ENCODE data around the gene TMPRSS13.
"Not testable (repeated sequence)": the region's sequence is repeated elsewhere in the genome, so short reads cannot be mapped to it uniquely, and the experiment has no call there.

The TMPRSS13 gene

DNA sequence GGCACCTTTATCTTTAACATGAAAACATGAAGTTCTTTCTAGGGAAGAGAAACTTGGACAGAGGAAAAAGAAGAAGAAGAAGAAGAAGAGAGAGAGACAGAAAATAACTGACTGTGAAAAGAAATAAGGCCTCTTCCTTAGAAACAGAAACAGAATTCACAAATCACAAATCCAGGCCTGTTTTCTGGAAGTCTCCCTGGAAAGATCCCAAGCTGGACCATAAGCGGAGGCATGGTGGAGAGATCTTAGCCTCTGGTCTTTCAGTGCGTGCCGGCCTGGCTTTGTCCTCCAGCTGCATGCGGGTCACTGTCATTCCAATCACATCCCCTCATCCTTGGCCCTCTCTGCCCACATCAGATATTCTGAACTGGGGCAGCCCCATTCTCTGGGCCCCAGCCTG, 59.6 kb downstream of the TMPRSS13 start:
- DNase-seq = no peak

DNA sequence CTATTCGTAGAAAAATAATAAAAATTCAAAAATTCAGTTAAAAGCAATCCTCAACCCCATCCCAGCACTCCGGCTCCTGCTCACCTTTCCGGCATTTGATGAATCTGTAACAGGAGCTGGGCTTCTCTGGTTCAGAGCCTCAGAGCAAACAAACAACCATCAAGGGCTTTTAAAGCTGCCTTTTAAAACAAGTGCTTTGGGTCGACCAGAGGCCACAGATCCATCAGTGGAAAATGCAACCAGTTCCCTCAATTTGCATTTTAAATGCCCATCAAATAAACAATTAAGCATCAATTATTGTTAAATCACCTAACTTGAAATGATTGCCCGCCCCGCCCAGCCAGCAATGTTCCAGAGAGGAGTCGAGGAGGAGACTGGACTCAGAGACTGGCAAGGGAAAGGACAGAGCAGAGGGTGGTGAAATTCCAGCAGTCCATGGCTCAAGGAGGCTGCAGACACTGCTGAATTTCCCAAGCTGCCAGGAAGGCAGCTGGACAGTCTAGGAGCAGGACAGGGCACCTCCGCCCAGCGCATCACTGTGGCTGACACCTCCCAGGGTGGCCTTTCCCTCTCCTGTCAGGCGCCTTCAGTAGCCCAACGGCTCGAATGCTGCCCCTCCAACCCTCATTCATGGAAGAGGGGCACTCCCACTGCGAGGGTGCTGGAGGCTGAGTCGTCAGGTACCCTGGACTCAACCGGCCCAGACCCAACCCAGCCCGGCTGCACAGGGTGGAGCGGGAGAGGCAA, 60.2 kb downstream of the TMPRSS13 start:
- DNase-seq = no peak

DNA sequence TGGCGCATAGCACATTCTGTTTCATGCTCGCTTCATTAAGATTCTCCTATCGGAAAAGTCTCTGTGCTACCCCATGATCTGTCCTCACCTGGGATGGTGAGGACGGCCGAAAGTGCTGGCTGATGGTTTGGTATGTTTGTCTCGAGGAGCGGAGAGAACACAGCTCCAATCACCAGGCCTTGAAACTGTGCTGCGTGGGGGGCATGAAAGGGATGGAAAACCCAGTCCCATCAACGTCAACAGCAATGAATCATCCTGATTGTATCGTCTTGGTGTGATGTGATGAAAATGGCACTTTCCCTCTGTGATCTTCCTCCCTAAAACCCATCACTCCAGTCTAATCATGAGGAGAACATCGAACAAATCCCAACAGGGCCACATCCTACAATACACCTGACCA, 61.1 kb downstream of the TMPRSS13 start:
- no peak for DNase-seq

DNA sequence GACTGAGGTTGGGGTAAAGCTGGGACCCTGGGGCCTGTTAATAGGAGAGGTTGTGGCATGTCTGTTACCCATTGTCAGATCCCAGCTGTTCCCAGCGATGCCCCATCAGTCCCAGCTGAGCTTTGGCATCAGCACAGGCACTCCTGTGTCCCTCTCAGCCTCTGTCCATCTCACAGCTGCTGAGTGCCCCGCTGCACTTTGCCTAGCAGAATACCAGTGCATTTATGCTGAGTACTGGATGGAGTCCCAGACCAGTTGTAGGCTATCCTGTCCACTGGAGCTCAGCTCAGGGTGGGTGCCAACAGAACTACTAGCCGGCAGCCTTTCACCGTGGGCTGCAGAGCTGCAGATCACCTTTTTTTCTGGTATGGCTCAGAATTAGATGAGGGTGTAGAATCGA, 62.7 kb downstream of the TMPRSS13 start:
- no peak for DNase-seq

- DNase-seq = not testable (repeated sequence)
These were observed 63.7 kb downstream of the TMPRSS13 start for GRCh38 chr11:117865546-117865945.

- no peak for DNase-seq
These were observed 65.8 kb downstream of the TMPRSS13 start for GRCh38 chr11:117863383-117863782.

GRCh38 chr11:117862753-117863152, 66.4 kb downstream of the TMPRSS13 start:
- DNase-seq = no peak

DNA sequence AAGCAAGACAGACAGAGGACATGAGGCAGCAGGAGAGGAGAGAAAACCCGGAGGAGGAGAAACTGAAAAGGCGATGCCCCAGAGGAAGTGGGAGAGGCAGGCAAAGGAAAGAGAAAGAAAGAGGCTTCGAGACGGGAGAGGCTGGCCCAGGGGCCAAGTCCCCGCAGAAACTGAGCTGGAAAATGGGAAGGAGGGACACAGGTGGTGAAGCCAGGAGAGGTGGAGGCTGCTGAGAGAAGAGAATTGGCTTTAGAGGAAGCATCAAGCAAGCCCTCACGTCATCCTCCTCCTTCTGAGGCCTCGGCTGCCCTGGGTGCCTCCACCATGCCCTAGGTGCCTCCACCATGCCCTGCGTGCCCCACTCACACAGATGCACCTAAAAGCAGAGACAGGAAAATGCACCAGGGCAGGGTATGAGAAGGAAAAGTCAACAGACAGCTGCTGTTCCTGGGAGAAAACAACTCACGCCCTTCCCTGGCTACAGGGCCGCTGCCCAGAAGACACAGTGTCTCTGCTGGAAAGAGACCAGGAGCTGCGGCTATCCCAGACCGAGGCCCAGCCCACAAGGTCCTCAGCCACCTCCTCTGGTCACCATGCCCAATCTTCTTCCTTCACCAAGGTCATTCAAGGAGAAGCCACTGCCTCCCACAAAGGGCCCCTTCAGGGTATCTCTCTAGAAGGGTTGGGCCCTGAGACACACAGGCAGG, 67.0 kb downstream of the TMPRSS13 start:
- no peak for DNase-seq

GRCh38 chr11:117861151-117862018, 67.8 kb downstream of the TMPRSS13 start:
- DNase-seq = no peak

DNA sequence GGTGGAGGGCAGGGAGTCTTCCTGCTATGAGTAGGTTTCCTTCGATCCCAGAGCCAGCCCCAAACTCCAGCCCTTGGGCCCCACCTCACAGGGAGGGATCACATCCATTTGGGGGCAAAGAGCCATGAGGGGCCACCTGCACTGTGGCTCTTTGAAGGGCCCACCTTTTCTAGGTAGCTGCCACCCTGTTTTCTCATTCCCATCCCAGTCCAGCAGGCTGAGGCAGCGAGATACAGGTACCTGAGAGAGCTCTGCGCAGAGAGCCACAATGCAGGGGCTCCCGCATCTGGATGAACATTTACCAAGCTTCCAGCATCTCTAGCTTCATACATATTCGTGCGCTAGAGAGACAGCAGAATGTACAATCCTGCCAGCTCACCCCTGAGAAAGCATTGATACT, 69.1 kb downstream of the TMPRSS13 start:
- DNase-seq = no peak

DNA sequence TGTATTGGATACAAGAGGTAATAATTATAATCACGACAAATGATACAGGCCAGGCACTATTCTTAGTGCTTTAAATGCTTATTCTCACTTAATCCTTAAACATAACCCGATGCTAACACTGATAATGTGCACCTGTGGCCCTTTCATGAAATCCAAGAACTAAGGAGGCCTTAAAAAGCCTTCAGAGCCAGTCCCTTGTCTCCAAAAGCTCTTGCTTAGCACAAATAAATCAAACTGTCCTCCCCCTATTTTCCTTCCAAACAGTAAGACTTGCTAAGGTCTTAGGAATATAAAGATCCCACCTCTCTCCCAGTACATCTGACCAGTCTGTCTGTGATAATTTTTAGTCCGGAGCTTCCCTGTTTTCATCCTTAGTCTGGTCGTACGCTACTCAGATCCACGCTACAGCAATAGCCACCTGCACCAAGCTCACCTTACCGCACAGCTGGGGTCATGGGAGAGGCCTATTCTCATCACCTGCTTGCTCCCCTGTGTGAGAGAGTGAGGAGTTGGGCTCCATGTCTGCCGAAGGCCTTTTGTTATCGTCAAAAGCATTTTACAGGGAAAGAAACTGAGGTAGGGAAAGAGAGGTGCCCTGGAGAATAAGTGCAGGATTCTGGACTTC, 69.6 kb downstream of the TMPRSS13 start:
- DNase-seq = no peak

- no peak for DNase-seq
These were observed 70.1 kb downstream of the TMPRSS13 start for GRCh38 chr11:117859061-117859460.

DNA sequence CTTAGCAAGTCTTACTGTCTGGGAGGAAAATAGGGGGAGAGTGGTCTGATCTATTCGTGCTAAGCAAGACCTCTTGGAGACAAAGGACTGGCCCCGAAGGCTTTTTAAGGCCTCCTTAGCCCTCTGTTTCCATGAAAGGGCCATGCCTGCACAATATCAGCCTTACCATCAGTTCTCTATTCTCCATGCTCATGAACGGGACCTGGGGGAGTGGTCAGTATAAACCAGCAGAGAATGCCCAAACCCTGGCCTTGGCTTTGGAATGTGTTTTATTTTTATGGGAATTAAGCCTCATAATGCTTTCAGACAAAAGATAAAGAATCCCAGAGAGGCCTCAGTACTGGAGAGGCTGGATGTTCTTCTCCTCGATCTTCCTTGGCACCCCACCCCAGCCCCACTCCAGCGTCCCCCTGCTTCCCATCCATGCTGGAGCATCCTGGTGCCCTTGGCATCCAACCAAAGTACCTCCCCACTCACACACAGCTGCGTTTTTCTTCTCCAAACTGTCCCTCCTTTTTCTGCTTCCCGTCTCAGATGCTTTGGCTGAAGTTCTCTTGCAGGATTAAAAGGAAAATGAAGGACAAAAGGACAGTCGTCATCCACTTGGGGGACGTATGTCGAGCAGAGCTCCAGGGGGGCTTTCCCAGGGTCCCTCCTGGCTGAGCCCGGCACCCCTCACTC, 71.3 kb downstream of the TMPRSS13 start:
- no peak for DNase-seq

- DNase-seq = no peak
These were observed 73.1 kb downstream of the TMPRSS13 start for GRCh38 chr11:117855912-117856651.

DNA sequence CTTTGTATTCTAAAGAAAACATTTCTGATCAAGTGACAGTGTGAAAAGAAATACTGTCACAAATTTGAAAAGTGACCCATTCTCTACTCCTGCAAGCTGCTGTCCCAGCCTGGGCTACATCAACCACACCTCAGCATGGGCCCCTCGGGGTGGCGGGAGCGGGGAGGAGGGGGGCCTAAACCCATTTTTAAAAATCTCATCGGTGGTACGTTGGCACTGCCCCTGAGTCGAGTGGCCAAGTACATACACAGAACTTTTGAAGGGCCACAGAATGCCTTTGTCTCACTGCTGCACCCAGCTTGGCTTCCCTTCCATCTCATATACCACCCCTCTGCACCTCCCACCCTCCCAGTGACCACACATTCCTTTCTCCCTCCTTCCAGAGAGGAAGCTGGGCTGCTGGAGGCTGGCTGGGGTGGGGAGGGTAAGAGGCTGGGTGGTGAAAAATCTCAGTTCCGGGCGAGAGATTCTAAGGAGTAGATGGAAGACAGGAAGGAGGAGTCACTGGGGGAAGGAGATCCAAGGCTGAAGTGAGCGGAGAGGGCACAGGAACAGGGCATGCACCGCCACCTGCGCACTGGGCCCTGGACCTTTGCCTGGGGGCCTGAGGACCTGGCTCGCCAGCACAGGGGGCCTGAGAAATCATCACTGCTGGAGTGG, 73.9 kb downstream of the TMPRSS13 start:
- no peak for DNase-seq

DNA sequence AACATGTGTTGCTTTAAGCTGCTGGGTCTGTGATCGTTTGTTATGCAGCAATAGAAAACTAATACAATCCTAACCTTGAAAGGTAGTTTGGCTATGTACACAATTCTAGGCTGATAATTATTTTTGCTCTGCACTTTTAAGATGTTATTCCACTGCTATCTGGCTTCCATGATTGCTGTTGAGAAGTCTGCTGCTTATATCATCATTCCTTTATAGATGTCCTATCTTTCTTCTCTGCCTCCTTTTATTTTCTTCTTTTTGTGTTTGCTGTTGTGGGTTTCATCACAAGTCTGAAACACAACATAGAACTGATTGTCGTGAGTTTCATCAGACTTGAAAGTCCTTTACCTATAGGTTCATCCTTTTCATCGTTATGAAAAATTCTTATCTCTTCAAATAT, 76.9 kb downstream of the TMPRSS13 start:
- no peak for DNase-seq

GRCh38 chr11:117851852-117852251, 77.3 kb downstream of the TMPRSS13 start:
- no peak for DNase-seq

GRCh38 chr11:117851106-117851505, 78.1 kb downstream of the TMPRSS13 start:
- no peak for DNase-seq

Measured in activated naive CD4-positive, alpha-beta T cell treated with anti-CD3 and anti-CD28 coated beads, Interleukin-2, amount 50 U/mL, for 16 hours (primary cell).